ENCODE results near the gene LMO1.

Gene LMO1

DNA sequence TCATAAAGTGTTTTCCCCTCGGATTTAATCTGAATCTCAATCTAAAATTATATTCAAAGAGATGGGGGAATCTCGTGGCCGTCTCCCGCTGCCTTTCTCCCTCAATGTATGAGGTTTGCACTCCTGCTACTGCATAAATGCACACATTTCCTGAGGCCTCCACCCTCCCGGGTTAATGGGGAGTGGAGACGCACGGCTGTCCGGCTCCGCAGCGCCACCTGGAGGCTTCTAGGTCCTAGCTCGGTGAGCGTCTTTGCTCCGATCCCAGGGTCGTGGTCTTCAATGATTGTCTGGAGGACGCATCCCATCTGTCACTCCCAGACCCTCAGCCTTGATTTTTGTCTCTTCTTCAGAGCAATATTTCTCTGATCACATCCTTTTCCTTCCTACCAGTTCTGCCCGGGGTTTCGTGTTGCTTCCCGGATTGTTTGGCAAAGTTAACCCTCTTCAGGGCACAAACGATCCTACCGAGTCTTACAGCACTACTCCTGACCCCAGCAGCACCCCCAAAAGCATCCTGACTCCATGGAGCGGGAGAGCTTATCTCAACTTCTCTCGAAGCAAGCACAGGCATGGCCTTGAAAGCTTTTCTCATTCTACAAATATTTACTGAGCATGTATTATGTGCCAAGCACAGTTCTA lies at the start of gene LMO1:
Gene LMO1 (minus strand): TSS at position 110 of the 642 bp plus-strand sequence. CDS start 516 bp downstream, outside the sequence.
- H3K4me3 Mint-ChIP-seq = peak within 1 kb of the TSS; percentile 47
- H3K27ac Mint-ChIP-seq = no peak within 1 kb of the TSS
- H3K36me3 Mint-ChIP-seq (ENCODE audit: low read depth) = no peaks in the 10 kb centered on the region
- no peaks in the 10 kb centered on the region for H3K9me3 Mint-ChIP-seq
- peaks cover 66% of the 10 kb centered on the region for H3K27me3 Mint-ChIP-seq (ENCODE audit: low read depth)
- H3K4me1 Mint-ChIP-seq (ENCODE audit: low read depth) = peaks cover 7% of the 10 kb centered on the region
- peak; percentile 57 for DNase-seq (ENCODE audit: low spot score)

DNA sequence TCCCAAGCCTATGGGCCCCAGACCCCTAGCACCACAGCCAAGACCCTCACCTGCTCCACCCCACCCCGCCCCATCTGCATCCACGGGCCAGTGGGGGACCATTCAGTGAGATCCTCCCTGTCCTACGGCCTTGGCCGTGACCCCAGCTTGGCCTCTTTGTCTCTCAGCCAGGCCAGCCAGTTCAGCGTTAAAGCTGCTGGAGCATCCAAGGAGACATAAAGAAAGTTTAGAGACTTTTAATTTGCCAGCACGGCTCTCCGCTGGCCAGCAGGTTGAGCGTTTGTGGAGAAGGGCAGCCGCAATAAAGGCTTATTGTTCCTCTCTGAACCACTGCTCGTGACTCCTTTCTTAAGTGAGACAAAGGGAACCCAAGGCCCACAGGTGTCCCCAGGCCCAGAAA lies 49.3 kb upstream of the LMO1 start:
- Mint-ChIP-seq H3K4me3 (no peak overlapping the region), H3K36me3 (ENCODE audit: low read depth) (no peaks in the 10 kb centered on the region), H3K9me3 (no peaks in the 10 kb centered on the region), H3K27me3 (ENCODE audit: low read depth) (no peaks in the 10 kb centered on the region), H3K27ac (no peak overlapping the region), H3K4me1 (ENCODE audit: low read depth) (no peaks in the 10 kb centered on the region)
- no peak for DNase-seq (ENCODE audit: low spot score)

DNA sequence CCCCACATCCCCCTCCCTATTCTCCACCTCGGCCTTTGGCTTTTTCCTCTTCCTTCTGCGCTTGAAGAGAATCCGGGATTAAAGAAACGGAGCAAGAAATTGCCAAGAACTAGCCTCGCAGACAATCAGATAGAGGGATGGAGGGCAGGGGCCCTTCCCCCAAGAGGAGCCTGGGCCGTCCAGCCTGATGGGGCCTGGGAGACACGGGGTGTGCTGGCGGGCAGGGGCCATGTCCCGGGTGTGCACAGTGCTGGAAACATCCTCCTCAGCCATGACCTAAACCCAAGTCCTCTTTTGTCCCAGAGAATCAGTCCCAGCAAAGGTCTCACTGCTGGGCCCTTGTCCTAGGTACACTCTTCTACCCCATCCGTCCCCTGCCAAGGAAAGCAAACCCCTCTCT lies 47.7 kb upstream of the LMO1 start:
- H3K9me3 Mint-ChIP-seq = no peaks in the 10 kb centered on the region
- no peak for DNase-seq (ENCODE audit: low spot score)
- H3K4me3 Mint-ChIP-seq = no peak overlapping the region
- no peaks in the 10 kb centered on the region for H3K4me1 Mint-ChIP-seq (ENCODE audit: low read depth)
- H3K36me3 Mint-ChIP-seq (ENCODE audit: low read depth) = no peaks in the 10 kb centered on the region
- no peaks in the 10 kb centered on the region for H3K27me3 Mint-ChIP-seq (ENCODE audit: low read depth)
- no peak overlapping the region for H3K27ac Mint-ChIP-seq

DNA sequence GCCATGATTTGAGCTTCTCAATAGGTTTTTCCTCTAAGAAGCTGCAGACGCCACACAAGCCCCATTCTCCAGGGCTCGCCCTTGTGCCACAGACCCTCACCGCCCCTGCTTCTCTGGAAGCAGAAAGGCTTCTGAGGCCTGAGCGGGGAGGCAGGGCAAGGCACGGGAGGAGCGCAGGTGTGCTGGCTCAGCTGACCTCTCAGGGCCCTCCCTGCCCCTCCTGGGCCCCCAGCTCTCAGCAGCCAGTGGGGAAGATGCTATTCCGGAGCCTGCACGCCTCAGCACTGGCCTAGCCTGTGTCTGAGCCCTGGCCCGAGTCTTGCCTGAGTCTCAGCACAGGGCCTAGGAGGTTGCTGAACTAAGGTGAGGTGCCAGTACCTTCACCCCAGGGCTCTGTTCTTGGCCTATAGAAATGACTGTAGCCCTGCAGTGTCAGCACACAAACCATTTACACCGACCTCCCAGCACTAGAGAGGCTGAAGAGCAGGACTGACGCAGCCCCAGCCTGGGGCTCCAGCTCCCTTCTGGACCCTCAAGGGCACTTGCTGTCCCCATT lies 47.1 kb upstream of the LMO1 start:
- Mint-ChIP-seq H3K27me3 (ENCODE audit: low read depth) (no peaks in the 10 kb centered on the region), H3K4me1 (ENCODE audit: low read depth) (no peaks in the 10 kb centered on the region), H3K4me3 (no peak overlapping the region), H3K27ac (no peak overlapping the region), H3K36me3 (ENCODE audit: low read depth) (no peaks in the 10 kb centered on the region), H3K9me3 (no peaks in the 10 kb centered on the region)
- no peak for DNase-seq (ENCODE audit: low spot score)

DNA sequence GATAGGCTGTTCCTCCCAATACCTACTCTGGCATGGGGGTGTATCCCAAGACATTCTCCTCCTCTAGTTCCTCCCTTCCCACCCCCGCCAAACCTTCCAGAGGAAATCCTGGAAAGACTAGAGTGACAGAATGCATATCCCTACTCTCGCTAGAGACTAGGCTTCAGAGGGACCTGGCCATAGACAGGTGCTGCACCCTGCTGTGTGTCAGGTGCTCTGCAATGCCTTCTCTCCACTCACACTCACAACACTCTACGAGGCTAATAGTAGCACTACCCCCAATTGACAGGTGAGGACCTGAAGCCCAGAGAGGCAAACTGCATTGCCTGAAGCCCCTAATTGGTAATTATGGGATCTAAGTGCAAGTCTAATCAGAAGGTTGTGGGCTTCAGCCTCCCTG lies 46.2 kb upstream of the LMO1 start:
- Mint-ChIP-seq H3K27me3 (ENCODE audit: low read depth) (no peaks in the 10 kb centered on the region), H3K9me3 (peaks cover 1% of the 10 kb centered on the region), H3K4me3 (no peak overlapping the region), H3K27ac (no peak overlapping the region), H3K4me1 (ENCODE audit: low read depth) (no peaks in the 10 kb centered on the region), H3K36me3 (ENCODE audit: low read depth) (no peaks in the 10 kb centered on the region)
- no peak for DNase-seq (ENCODE audit: low spot score)

DNA sequence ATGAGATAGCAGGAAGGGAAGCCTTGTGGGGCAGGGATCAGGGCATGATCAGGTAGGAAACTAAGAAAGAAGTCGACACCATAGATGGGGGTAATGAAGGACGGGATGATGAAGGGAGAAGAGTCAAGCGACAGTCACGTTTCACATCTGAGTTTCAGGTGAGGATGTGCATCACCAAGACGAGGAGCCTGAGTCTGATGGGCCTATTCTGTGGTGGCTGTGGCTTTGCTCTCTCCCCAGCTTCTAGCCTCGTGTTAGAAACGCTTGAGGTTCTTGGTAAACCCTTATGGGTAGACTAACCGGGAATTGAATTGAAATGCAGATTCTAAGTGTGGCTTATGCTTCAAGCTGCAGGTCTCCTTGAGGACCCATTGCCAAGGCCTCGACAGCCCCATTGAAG lies 45.6 kb upstream of the LMO1 start:
- Mint-ChIP-seq H3K27ac (no peak overlapping the region), H3K36me3 (ENCODE audit: low read depth) (no peaks in the 10 kb centered on the region), H3K4me3 (no peak overlapping the region), H3K27me3 (ENCODE audit: low read depth) (no peaks in the 10 kb centered on the region), H3K9me3 (peaks cover 7% of the 10 kb centered on the region), H3K4me1 (ENCODE audit: low read depth) (no peaks in the 10 kb centered on the region)
- no peak for DNase-seq (ENCODE audit: low spot score)

DNA sequence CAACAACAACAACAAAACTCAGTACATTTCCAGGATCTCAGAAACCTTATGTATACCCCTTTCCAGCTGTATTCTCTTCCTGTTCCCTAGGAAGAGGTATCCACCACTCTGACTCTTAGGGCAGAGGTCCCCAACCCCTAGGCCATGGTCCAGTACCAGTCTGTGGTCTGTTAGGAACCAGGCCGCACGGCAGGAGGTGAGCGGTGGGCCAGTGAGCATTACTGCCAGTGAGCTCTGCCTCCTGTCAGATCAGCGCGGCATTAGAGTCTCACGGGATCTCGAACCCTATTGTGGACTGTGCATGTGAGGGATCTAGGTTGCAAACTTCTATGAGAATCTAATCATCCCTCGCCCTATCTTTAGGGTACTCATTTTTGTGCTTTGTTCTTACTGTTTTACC lies 43.9 kb upstream of the LMO1 start:
- H3K27ac Mint-ChIP-seq = no peak overlapping the region
- no peaks in the 10 kb centered on the region for H3K4me1 Mint-ChIP-seq (ENCODE audit: low read depth)
- H3K4me3 Mint-ChIP-seq = no peak overlapping the region
- H3K9me3 Mint-ChIP-seq = peaks cover 11% of the 10 kb centered on the region
- H3K36me3 Mint-ChIP-seq (ENCODE audit: low read depth) = no peaks in the 10 kb centered on the region
- no peaks in the 10 kb centered on the region for H3K27me3 Mint-ChIP-seq (ENCODE audit: low read depth)
- DNase-seq (ENCODE audit: low spot score) = no peak

DNA sequence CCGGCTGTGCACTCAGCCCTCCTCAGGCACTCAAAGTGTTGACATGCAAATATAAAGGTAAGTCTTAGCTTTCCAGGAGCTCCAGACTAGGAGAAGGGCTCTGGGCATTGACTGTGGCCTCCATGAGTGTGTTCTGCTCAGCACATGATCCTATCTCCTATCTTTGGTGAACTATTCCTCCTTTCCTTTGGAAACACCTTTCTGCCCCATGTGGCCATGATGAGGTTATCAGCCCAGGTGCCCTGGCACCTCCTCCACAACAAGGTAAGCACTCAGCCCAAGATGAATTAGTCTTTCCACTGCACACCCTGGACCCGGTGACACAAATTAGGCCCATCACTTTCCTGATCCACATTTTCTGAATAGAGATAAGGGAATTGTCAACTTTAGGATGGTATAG lies 37.9 kb upstream of the LMO1 start:
- no peaks in the 10 kb centered on the region for H3K36me3 Mint-ChIP-seq (ENCODE audit: low read depth)
- no peak for DNase-seq (ENCODE audit: low spot score)
- H3K27ac Mint-ChIP-seq = no peak overlapping the region
- peaks cover 5% of the 10 kb centered on the region for H3K27me3 Mint-ChIP-seq (ENCODE audit: low read depth)
- no peaks in the 10 kb centered on the region for H3K4me1 Mint-ChIP-seq (ENCODE audit: low read depth)
- H3K9me3 Mint-ChIP-seq = peaks cover 12% of the 10 kb centered on the region
- no peak overlapping the region for H3K4me3 Mint-ChIP-seq

DNA sequence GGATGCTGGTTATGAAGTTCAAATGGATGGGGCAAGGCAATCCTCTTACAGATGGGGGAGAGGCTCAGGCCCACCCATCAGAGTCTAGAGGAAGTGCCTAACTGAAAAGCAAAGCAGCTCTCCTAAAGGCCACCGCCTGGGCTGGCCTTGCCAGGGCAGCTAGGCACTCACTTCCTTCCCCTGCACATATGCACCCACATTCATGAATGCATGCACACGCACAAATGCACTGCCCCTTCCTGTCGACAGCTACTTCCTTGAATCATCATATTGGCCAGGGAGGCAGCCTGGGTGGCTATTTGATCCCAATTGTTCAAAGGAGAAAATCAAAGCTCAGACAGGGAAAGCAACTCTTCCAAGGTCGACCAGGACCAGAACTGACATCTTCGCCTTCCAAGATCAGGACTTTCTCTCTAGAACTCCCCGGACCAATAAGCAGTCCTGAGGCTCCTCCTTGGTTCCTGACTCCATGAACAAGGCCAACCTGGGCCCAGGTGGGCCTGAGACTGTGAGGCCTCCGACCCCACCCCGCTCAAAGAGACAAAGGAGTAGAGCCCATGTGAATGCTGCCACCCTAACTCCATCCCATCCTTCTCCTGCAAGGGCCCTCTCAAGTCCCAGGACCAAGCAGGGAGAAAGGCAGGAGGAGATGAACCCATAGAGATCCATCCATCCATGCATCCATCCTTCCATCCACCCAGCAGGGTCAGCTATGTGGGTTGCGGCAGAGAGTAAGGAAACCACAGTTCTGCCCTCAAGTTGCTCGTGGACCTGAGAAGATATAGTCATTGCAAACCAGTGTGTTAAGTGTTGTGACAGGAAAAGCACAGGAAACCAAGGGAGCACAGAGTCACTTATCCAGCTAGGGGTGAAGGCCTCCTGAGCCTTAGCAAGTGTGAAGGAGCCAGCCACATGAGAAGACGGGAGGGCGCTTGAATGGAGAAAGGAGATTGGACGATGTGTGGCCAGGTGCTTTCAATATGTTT lies 35.4 kb upstream of the LMO1 start:
- no peaks in the 10 kb centered on the region for H3K4me1 Mint-ChIP-seq (ENCODE audit: low read depth)

DNA sequence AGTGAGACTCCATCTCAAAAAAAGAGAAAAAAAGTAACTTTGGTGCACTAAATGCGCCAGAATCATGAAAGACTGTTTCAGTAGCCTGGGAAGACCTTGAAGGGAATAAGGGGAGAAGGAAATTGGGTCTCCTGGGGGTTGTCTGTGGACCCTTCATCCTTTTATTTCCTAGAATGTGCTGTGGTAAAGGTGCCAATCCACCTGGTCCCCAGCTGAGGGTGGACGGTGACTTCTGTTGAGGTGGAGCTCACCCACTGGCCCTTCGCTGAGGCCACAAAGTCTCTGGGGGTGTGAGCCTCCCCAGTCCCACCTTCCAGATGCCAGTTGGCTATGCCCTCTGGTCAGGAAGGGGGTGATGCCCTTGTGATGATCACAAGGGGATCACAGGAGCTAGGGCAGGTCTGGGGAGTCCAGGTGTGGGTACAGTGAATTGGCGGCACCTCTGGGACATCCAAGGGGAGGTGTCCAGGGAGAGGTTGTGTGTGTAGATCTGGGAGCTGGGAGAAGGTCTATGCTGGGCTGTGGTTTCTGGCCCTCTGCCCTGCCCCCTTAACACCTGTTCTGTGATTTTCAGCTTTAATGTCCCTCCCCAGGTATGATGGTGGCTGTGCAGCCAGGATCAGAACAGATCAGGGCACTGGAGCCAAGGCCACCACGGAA lies 34.2 kb upstream of the LMO1 start:
- Mint-ChIP-seq H3K4me1 (ENCODE audit: low read depth) (no peaks in the 10 kb centered on the region), H3K36me3 (ENCODE audit: low read depth) (no peaks in the 10 kb centered on the region), H3K9me3 (peaks cover 4% of the 10 kb centered on the region)

More for the DNA sequence above, 35.4 kb upstream of the LMO1 start:
- Mint-ChIP-seq H3K4me3 (no peak overlapping the region), H3K27me3 (ENCODE audit: low read depth) (peaks cover 5% of the 10 kb centered on the region), H3K27ac (no peak overlapping the region), H3K36me3 (ENCODE audit: low read depth) (no peaks in the 10 kb centered on the region), H3K9me3 (peaks cover 6% of the 10 kb centered on the region)
- no peak for DNase-seq (ENCODE audit: low spot score)

DNA sequence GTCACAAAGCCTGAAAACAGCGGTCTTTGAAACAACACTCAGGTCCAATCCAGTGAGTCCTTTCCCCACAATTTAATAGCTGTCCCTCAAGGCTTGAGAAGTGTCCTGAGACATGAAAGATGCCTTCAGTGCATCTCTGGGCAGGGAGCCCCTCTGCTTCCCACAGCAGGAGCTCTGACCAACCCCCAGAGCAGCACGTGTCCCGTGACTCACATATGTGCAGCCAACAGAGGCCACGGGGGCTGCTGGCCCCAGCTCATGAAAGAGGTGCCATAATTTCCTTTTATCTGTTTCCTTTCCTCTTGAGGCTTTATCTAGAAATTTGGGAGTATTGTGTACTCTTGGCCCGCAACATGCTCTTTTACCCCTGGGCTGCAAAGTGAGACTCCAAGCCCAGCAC lies 33.2 kb upstream of the LMO1 start:
- no peaks in the 10 kb centered on the region for H3K4me1 Mint-ChIP-seq (ENCODE audit: low read depth)
- peaks cover 5% of the 10 kb centered on the region for H3K27me3 Mint-ChIP-seq (ENCODE audit: low read depth)
- no peaks in the 10 kb centered on the region for H3K36me3 Mint-ChIP-seq (ENCODE audit: low read depth)
- DNase-seq (ENCODE audit: low spot score) = no peak
- H3K4me3 Mint-ChIP-seq = no peak overlapping the region
- no peak overlapping the region for H3K27ac Mint-ChIP-seq
- no peaks in the 10 kb centered on the region for H3K9me3 Mint-ChIP-seq

More for the DNA sequence above, 34.2 kb upstream of the LMO1 start:
- H3K4me3 Mint-ChIP-seq = no peak overlapping the region
- peaks cover 5% of the 10 kb centered on the region for H3K27me3 Mint-ChIP-seq (ENCODE audit: low read depth)
- H3K27ac Mint-ChIP-seq = no peak overlapping the region
- DNase-seq (ENCODE audit: low spot score) = no peak

DNA sequence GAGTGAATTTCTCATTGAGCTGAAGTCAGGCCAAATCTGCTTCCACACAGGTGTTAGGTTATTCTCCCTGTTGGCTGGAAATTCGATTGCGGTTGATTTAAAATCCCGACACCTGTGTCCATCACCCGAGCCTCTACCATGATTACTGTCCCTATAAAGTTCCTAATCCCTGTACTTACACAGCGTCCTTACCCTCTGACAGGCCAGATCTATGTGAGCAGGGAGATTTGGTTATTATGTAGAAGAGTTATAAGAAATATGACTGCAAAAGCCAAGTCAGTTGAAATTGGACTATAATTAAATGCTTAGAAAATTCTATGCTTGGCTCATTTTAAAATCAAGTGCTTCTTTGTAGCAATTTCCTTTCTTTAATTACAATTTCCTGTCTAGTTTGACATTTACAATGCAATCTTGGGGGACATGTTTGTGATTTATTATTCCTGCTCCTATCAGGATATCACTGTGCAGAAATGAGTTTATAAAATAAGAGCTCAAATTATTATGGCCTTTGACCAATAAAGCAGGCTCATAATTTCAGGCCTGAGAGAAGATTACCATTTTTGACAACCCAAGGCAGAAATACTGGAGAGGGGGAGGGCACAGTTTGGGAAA lies 32.5 kb upstream of the LMO1 start:
- H3K4me1 Mint-ChIP-seq (ENCODE audit: low read depth) = no peaks in the 10 kb centered on the region
- no peaks in the 10 kb centered on the region for H3K36me3 Mint-ChIP-seq (ENCODE audit: low read depth)
- H3K27ac Mint-ChIP-seq = no peak overlapping the region
- no peak for DNase-seq (ENCODE audit: low spot score)
- no peaks in the 10 kb centered on the region for H3K9me3 Mint-ChIP-seq
- no peaks in the 10 kb centered on the region for H3K27me3 Mint-ChIP-seq (ENCODE audit: low read depth)
- no peak overlapping the region for H3K4me3 Mint-ChIP-seq

DNA sequence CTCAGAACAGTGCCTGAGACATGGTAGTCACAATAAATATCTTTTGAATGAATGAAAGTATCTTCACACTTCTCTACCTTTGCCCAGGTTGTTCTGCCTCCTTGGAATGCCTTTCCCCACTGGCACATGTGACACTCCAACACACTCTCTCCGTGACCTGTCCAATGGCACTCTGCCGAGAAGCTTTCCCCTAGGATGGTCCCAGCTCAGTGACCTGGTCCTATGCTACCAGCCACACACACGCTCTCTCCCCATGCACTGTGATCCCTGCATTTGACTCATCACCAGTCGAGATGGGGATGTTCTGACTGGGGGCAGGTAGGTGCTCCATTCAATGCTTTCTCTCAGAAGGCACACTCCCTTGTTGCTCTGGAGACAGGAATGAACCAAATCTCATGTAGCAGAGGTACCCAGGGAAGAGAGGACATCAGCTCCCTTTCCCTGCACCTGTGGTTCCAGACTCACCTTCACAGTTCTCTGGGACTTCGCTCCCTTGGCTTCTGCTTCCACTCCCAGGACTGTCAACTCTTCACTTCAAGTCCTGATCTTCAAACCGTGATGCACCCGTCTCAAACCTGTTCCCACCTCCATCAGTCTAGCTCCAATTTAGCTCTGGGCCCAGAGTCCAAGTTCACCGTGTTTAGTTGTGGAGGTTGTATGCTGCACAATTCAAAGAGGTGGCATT lies 30.7 kb upstream of the LMO1 start:
- Mint-ChIP-seq H3K27ac (no peak overlapping the region), H3K4me3 (no peak overlapping the region), H3K27me3 (ENCODE audit: low read depth) (no peaks in the 10 kb centered on the region), H3K4me1 (ENCODE audit: low read depth) (no peaks in the 10 kb centered on the region), H3K36me3 (ENCODE audit: low read depth) (no peaks in the 10 kb centered on the region), H3K9me3 (no peaks in the 10 kb centered on the region)
- no peak for DNase-seq (ENCODE audit: low spot score)

Measured in T-helper 2 cell treated with Interferon-gamma antibody and Interleukin-4, amounts not matched to agents 5 μg/mL and 100 μg/mL, for 36 hours (primary cell).